Measurements from ENCODE around the gene UQCRC1.

Gene UQCRC1

DNA sequence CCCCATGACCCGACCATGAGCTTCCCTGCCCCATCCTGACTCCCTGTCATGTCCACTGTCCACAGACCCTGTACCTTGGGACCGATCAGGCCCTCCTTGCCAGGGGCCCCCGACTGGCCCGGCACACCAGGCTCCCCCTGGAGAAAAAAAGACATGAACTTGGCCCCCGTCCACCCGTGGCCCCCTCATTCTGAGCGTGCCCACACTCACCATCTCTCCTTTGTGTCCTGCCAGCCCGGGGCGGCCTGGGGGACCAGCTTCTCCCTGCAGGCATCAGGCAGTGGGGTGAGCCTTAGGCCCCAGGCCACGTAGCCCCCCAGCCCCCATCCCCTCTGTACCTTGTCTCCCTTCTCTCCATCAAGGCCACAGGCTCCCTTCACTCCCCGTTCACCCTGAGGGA, 41.9 kb downstream of the UQCRC1 start:
- Histone ChIP-seq H3K9ac (ENCODE audit: low read length) (no peak overlapping the region), H3K27me3 (replicated peaks; ENCODE audit: control insufficient read depth, insufficient read depth, low read length) (no peaks in the 10 kb centered on the region), H3K9me3 (ENCODE audit: control insufficient read depth, low read length) (no peaks in the 10 kb centered on the region), H3K4me3 (ENCODE audit: low read length) (no peak overlapping the region), H3K4me1 (ENCODE audit: control insufficient read depth, insufficient read depth, low read length) (peaks cover 9% of the 10 kb centered on the region), H3K36me3 (ENCODE audit: control insufficient read depth, insufficient read depth, low read length, severe bottlenecking) (no peaks in the 10 kb centered on the region)
- DNase-seq (ENCODE audit: low read depth) = no peak

- H3K36me3 ChIP-seq (ENCODE audit: control insufficient read depth, insufficient read depth, low read length, severe bottlenecking) = no peaks in the 10 kb centered on the region
- H3K27me3 ChIP-seq (replicated peaks; ENCODE audit: control insufficient read depth, insufficient read depth, low read length) = no peaks in the 10 kb centered on the region
- no peaks in the 10 kb centered on the region for H3K9me3 ChIP-seq (ENCODE audit: control insufficient read depth, low read length)
- H3K4me3 ChIP-seq (ENCODE audit: low read length) = no peak overlapping the region
- H3K9ac ChIP-seq (ENCODE audit: low read length) = no peak overlapping the region
- no peak for DNase-seq (ENCODE audit: low read depth)
- H3K4me1 ChIP-seq (ENCODE audit: control insufficient read depth, insufficient read depth, low read length) = peaks cover 9% of the 10 kb centered on the region
Observed at GRCh38 chr3:48567090-48567489, 42.4 kb downstream of the UQCRC1 start.

- no peak for DNase-seq (ENCODE audit: low read depth)
- Histone ChIP-seq H3K36me3 (ENCODE audit: control insufficient read depth, insufficient read depth, low read length, severe bottlenecking) (no peaks in the 10 kb centered on the region), H3K4me3 (ENCODE audit: low read length) (no peak overlapping the region), H3K9me3 (ENCODE audit: control insufficient read depth, low read length) (no peaks in the 10 kb centered on the region), H3K27me3 (replicated peaks; ENCODE audit: control insufficient read depth, insufficient read depth, low read length) (no peaks in the 10 kb centered on the region), H3K4me1 (ENCODE audit: control insufficient read depth, insufficient read depth, low read length) (peaks cover 9% of the 10 kb centered on the region), H3K9ac (ENCODE audit: low read length) (no peak overlapping the region)
Observed at GRCh38 chr3:48566401-48566760, 43.1 kb downstream of the UQCRC1 start.

- H3K36me3 ChIP-seq (ENCODE audit: control insufficient read depth, insufficient read depth, low read length, severe bottlenecking) = no peaks in the 10 kb centered on the region
- H3K9ac ChIP-seq (ENCODE audit: low read length) = no peak overlapping the region
- no peaks in the 10 kb centered on the region for H3K9me3 ChIP-seq (ENCODE audit: control insufficient read depth, low read length)
- no peak overlapping the region for H3K4me3 ChIP-seq (ENCODE audit: low read length)
- H3K4me1 ChIP-seq (ENCODE audit: control insufficient read depth, insufficient read depth, low read length) = peaks cover 10% of the 10 kb centered on the region
- H3K27me3 ChIP-seq (replicated peaks; ENCODE audit: control insufficient read depth, insufficient read depth, low read length) = no peaks in the 10 kb centered on the region
- DNase-seq (ENCODE audit: low read depth) = peak; percentile 68
Observed at GRCh38 chr3:48565591-48566400, 43.6 kb downstream of the UQCRC1 start.

DNA sequence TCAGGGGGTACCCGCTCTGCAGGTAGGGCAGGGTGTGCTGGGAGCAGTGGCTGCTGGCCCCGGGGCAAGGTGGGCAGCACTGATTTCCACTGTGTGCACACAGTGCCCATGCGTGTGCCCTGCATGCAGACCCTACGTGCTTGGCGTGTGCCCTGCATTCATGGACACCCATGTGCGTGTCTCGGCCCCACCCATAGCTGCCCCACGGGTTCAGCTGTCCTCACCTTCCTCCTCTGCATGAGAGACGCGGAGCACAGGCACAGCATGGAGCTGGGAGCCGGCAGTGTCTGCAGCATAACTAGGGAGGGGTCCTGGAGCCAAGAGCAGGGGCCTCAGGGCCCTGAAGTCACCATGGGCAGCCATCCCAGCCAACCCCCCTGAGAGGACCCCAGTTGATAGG, 44.3 kb downstream of the UQCRC1 start:
- H3K4me3 ChIP-seq (ENCODE audit: low read length) = no peak overlapping the region
- peaks cover 16% of the 10 kb centered on the region for H3K4me1 ChIP-seq (ENCODE audit: control insufficient read depth, insufficient read depth, low read length)
- no peaks in the 10 kb centered on the region for H3K27me3 ChIP-seq (replicated peaks; ENCODE audit: control insufficient read depth, insufficient read depth, low read length)
- no peaks in the 10 kb centered on the region for H3K9me3 ChIP-seq (ENCODE audit: control insufficient read depth, low read length)
- H3K36me3 ChIP-seq (ENCODE audit: control insufficient read depth, insufficient read depth, low read length, severe bottlenecking) = no peaks in the 10 kb centered on the region
- no peak for DNase-seq (ENCODE audit: low read depth)
- H3K9ac ChIP-seq (ENCODE audit: low read length) = no peak overlapping the region

DNA sequence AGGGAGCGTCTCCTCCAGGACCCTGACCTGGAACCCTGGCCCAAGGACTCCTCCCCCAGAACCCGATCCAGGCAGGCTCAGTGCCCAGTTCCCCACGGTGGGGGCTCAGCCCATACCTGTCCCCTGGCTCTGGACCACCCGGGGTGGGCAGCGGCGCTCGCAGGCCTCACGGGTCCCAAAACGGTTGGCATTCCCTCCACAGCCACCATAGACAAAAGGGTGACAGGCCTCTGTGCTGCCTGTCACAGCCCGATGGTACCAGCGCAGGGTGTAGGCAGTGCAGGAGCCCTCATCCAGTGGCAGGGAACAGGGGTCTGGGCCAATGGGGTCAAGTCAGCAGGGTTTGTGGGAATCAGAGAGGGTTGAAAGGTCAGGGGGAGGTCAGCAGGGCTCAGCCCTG, 44.8 kb downstream of the UQCRC1 start:
- DNase-seq (ENCODE audit: low read depth) = no peak
- Histone ChIP-seq H3K9me3 (ENCODE audit: control insufficient read depth, low read length) (no peaks in the 10 kb centered on the region), H3K4me1 (ENCODE audit: control insufficient read depth, insufficient read depth, low read length) (peaks cover 19% of the 10 kb centered on the region), H3K9ac (ENCODE audit: low read length) (no peak overlapping the region), H3K27me3 (replicated peaks; ENCODE audit: control insufficient read depth, insufficient read depth, low read length) (no peaks in the 10 kb centered on the region), H3K36me3 (ENCODE audit: control insufficient read depth, insufficient read depth, low read length, severe bottlenecking) (no peaks in the 10 kb centered on the region), H3K4me3 (ENCODE audit: low read length) (no peak overlapping the region)

- Histone ChIP-seq H3K27me3 (replicated peaks; ENCODE audit: control insufficient read depth, insufficient read depth, low read length) (no peaks in the 10 kb centered on the region), H3K9me3 (ENCODE audit: control insufficient read depth, low read length) (no peaks in the 10 kb centered on the region), H3K36me3 (ENCODE audit: control insufficient read depth, insufficient read depth, low read length, severe bottlenecking) (no peaks in the 10 kb centered on the region), H3K4me1 (ENCODE audit: control insufficient read depth, insufficient read depth, low read length) (peaks cover 19% of the 10 kb centered on the region), H3K4me3 (ENCODE audit: low read length) (no peak overlapping the region), H3K9ac (ENCODE audit: low read length) (no peak overlapping the region)
- peak; percentile 66 for DNase-seq (ENCODE audit: low read depth)
Observed at GRCh38 chr3:48564022-48564421, 45.4 kb downstream of the UQCRC1 start.

- DNase-seq (ENCODE audit: low read depth) = peak; percentile 57
- H3K4me3 ChIP-seq (ENCODE audit: low read length) = no peak within 1 kb of the TSS
- no peaks in the 10 kb centered on the region for H3K9me3 ChIP-seq (ENCODE audit: control insufficient read depth, low read length)
- H3K27me3 ChIP-seq (replicated peaks; ENCODE audit: control insufficient read depth, insufficient read depth, low read length) = no peaks in the 10 kb centered on the region
- no peak within 1 kb of the TSS for H3K9ac ChIP-seq (ENCODE audit: low read length)
- H3K4me1 ChIP-seq (ENCODE audit: control insufficient read depth, insufficient read depth, low read length) = peaks cover 19% of the 10 kb centered on the region
- no peaks in the 10 kb centered on the region for H3K36me3 ChIP-seq (ENCODE audit: control insufficient read depth, insufficient read depth, low read length, severe bottlenecking)
Observed at GRCh38 chr3:48563382-48563918, 46.0 kb downstream of the UQCRC1 start, which contains the start of gene UCN2. Gene UCN2, minus strand, starts transcription at chr3:48563781. Its CDS starts 657 bp downstream, at chr3:48563124.

GRCh38 chr3:48562367-48563095, 46.9 kb downstream of the UQCRC1 start:
- peaks cover 21% of the 10 kb centered on the region for H3K4me1 ChIP-seq (ENCODE audit: control insufficient read depth, insufficient read depth, low read length)
- DNase-seq (ENCODE audit: low read depth) = no peak
- H3K4me3 ChIP-seq (ENCODE audit: low read length) = no peak overlapping the region
- H3K27me3 ChIP-seq (replicated peaks; ENCODE audit: control insufficient read depth, insufficient read depth, low read length) = no peaks in the 10 kb centered on the region
- no peaks in the 10 kb centered on the region for H3K36me3 ChIP-seq (ENCODE audit: control insufficient read depth, insufficient read depth, low read length, severe bottlenecking)
- H3K9me3 ChIP-seq (ENCODE audit: control insufficient read depth, low read length) = no peaks in the 10 kb centered on the region
- H3K9ac ChIP-seq (ENCODE audit: low read length) = no peak overlapping the region

- H3K27me3 ChIP-seq (replicated peaks; ENCODE audit: control insufficient read depth, insufficient read depth, low read length) = no peaks in the 10 kb centered on the region
- DNase-seq (ENCODE audit: low read depth) = peak; percentile 57
- no peaks in the 10 kb centered on the region for H3K36me3 ChIP-seq (ENCODE audit: control insufficient read depth, insufficient read depth, low read length, severe bottlenecking)
- H3K9me3 ChIP-seq (ENCODE audit: control insufficient read depth, low read length) = no peaks in the 10 kb centered on the region
- H3K4me3 ChIP-seq (ENCODE audit: low read length) = no peak overlapping the region
- H3K4me1 ChIP-seq (ENCODE audit: control insufficient read depth, insufficient read depth, low read length) = peaks cover 27% of the 10 kb centered on the region
- H3K9ac ChIP-seq (ENCODE audit: low read length) = no peak overlapping the region
Observed at GRCh38 chr3:48561045-48561736, 48.3 kb downstream of the UQCRC1 start.

DNA sequence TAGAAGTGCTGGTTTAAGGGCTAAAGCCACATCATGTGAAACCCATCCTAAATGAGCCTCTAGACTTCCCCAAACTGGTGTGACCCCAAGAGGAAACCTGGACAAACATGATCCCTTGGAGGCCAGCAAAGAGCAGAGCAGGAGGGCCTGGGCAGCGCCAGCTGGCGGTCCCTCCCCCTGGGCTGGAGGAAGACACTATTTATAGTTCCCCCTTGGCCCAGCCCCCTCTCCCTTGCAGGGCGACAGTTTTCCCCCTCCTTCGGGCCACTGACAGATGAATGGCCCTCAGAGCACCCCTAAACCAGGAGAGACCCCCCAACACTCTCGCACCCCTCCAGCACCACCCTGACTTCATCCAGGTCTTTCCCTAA, 48.8 kb downstream of the UQCRC1 start:
- H3K36me3 ChIP-seq (ENCODE audit: control insufficient read depth, insufficient read depth, low read length, severe bottlenecking) = no peaks in the 10 kb centered on the region
- peak overlapping the region; percentile 14 for H3K9ac ChIP-seq (ENCODE audit: low read length)
- H3K4me3 ChIP-seq (ENCODE audit: low read length) = no peak overlapping the region
- peaks cover 23% of the 10 kb centered on the region for H3K4me1 ChIP-seq (ENCODE audit: control insufficient read depth, insufficient read depth, low read length)
- no peaks in the 10 kb centered on the region for H3K27me3 ChIP-seq (replicated peaks; ENCODE audit: control insufficient read depth, insufficient read depth, low read length)
- no peaks in the 10 kb centered on the region for H3K9me3 ChIP-seq (ENCODE audit: control insufficient read depth, low read length)
- DNase-seq (ENCODE audit: low read depth) = peak; percentile 23

Data from adipocyte (in vitro differentiated cells).